HG02938 (cell line): Measurements from ENCODE around the gene KRTAP4-16.
"Not testable (repeated sequence)": the region's sequence is repeated elsewhere in the genome, so short reads cannot be mapped to it uniquely, and the experiment has no call there.

ENCODE experiments used
- ATAC-seq: cut with Tn5 transposase; IDR thresholded peaks from one replicate; pipeline ENCODE4 v1.9.1; 2021; ENCODE audit warnings: mild to moderate bottlenecking, moderate library complexity; ENCODE audit not compliant: unreplicated experiment

KRTAP4-16 gene

GRCh38 chr17:41076788-41077187, 25.2 kb downstream of the KRTAP4-16 start:
- no peak for ATAC-seq

GRCh38 chr17:41073676-41074075, 28.3 kb downstream of the KRTAP4-16 start:
- no peak for ATAC-seq

DNA sequence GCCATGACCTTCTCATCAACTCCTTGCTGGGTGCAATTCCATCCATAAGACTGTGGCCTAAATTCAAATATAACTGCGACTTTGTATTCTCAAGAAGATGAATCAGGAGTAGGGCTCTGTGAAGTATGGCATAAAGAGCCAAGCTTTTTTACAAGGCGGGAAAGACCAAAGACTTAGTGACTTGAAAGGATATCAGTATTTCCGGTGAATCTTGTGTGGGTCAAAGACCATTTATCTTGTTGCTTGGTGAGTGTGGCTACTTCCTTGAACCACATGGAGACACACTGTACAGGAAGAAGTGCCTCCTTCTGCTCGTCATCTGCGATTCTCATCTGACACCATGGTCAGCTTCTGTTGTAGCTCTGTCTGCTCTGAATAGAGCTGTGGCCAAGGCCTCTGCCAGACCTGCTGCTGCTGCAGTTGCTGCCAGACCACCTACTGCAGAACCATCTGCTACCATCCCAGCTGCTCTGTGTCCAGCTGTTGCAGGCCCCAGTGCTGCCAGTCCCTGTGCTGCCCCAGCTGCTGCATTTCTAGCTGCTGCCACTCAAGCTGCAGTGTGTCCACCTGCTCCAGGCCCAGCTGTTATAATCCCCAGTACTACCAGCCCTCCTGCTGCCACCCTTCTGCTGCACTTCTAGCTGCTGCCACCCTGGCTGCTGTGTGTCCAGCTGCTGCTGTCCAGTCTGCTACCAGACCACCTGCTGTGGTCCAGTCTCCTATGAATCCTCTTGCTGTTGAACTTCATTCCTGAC, 30.2 kb downstream of the KRTAP4-16 start:
- no peak for ATAC-seq

GRCh38 chr17:41069031-41069430, 33.0 kb downstream of the KRTAP4-16 start:
- ATAC-seq: no peak

DNA sequence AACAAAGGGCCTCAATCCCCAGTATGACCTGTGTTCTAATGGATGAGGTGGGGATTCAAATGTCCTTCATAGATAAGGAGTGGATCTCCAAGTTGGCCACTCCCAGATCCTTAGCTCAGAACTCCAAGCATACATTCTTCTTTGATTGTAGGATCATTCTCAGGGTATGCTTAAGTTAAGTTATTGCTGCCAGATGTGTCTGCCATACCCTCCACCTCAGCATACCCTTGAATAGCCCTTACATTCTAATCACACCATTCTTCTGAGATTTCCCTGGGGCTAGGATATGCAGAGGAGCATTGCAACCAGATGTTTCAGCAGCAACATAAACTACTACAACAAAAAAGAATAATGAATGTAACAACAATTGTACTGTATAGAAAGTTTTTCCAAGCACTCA, 34.7 kb downstream of the KRTAP4-16 start:
- ATAC-seq: no peak

GRCh38 chr17:41065829-41066624, 36.0 kb downstream of the KRTAP4-16 start, which contains the start of gene KRTAP2-4:
Gene KRTAP2-4, minus strand, starts transcription at chr17:41065879. Its CDS starts 34 bp downstream, at chr17:41065845.
- no peak for ATAC-seq

- ATAC-seq: not testable (repeated sequence)
Measured at GRCh38 chr17:41065016-41065689, 36.9 kb downstream of the KRTAP4-16 start.

DNA sequence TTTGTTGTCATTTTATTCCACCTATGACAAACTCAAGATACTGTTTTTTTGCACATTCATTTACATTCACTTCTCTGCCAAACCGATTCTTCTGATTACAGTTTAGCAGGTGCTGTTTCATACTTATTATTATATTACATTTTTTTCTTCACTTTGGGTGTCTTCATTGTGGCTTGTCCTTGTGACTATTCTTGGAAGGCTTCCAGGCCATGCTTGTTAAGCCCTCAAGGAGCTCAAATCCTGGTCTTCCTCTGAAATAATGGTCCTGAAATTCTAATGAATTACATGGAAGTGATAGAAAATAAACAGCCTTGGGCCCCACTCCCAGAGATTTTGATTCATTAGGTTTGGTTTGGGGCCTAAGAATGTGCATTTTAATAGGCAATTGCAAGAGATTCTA, 37.7 kb downstream of the KRTAP4-16 start:
- ATAC-seq: no peak

GRCh38 chr17:41063449-41063848, 38.6 kb downstream of the KRTAP4-16 start:
- ATAC-seq: no peak

DNA sequence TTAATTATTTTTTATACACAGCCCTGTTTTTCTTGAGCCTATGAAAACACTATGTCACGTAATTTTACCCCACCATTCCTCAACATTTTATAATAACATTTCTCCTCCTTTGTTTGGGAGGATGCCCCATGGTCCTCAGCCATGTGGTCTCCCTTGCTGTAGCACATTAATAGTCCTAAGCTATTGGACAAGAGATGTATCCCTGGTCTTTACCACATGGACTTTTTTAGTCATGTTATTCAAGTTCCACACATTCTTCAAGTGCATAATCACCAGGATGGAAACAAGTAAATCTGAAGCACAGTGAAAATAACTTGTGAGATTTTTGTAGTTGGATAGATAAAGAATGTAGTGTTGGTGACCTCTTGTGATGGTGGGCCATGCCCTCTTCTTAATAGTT, 40.0 kb downstream of the KRTAP4-16 start:
- no peak for ATAC-seq

- no peak for ATAC-seq
Measured at GRCh38 chr17:41060052-41060604, 41.9 kb downstream of the KRTAP4-16 start, which contains the start of gene KRTAP2-3. Gene KRTAP2-3, minus strand, starts transcription at chr17:41060114. Its CDS starts 64 bp downstream, at chr17:41060050.

- not testable (repeated sequence) for ATAC-seq
Measured at GRCh38 chr17:41059276-41060051, 42.5 kb downstream of the KRTAP4-16 start.

- ATAC-seq: no peak
Measured at GRCh38 chr17:41058741-41059140, 43.3 kb downstream of the KRTAP4-16 start.

GRCh38 chr17:41057547-41057946, 44.5 kb downstream of the KRTAP4-16 start:
- ATAC-seq: no peak

- not testable (repeated sequence) for ATAC-seq
Measured at GRCh38 chr17:41055130-41055529, 46.9 kb downstream of the KRTAP4-16 start, which contains the start of gene KRTAP2-2. Gene KRTAP2-2, minus strand, starts transcription at chr17:41055230. Its CDS starts 19 bp downstream, at chr17:41055211.

DNA sequence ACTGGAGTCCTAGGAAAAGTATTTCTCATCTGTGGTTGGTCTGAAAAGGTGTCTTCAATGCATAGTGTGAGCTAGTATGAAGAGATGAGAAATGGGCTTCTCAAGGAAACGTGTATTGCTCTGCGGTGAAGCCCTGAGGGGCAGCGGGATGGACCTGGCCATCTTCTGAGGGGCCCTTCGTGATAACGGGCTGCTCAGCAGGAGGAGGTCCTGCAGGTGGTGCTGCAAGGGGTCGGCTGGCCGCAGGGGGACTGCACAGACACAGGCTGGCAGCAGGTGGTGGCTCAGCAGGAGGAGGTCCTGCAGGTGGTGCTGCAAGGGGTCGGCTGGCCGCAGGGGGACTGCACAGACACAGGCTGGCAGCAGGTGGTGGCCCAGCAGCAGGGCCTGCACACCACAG, 47.5 kb downstream of the KRTAP4-16 start:
- ATAC-seq: not testable (repeated sequence)

- no peak for ATAC-seq
Measured at GRCh38 chr17:41054025-41054424, 48.0 kb downstream of the KRTAP4-16 start.

DNA sequence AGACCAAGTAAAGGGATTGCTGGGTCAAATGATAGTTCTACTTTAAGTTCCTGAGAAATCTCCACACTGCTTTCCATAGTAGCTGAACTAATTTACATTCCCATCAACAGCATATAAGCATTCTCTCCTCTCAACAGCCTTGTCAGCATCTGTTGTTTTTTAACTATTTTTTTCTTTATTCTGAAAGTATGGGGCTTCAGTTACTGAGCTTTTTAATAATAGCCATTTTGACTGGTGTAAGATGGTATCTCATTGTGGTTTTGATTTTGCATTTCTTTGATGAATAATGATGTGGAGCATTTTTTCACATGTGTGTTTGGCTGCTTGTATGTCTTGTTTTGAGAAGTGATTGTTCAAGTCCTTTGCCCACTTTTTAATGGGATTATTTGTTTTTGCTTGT, 49.4 kb downstream of the KRTAP4-16 start:
- no peak for ATAC-seq
